ENCODE results near the gene NDUFS1.
"Not testable (repeated sequence)": the region's sequence is repeated elsewhere in the genome, so short reads cannot be mapped to it uniquely, and the experiment has no call there.

Gene NDUFS1

DNA sequence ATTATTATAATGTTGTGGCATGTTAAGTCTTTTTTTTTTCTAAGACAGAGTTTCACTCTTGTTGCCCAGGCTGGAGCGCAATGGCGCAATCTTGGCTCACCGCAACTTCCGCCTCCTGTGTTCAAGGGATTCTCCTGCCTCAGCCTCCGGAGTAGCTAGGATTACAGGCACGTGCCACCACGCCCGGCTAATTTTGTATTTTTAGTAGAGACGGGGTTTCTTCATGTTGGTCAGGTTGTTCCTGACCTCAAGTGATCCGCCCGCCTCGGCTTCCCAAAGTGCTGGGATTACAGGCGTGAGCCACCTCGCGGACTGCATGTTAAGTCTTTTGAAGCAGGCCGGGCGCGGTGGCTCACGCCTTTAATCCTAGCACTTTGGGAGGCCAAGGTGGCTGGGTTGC, 60.4 kb downstream of the NDUFS1 start:
- not testable (repeated sequence) for DNase-seq (ENCODE audit: low read depth in 3 of 3)

GRCh38 chr2:206098471-206098870, 60.8 kb downstream of the NDUFS1 start:
- DNase-seq (ENCODE audit: low read depth in 3 of 3) = no peak

GRCh38 chr2:206096876-206097275, 62.4 kb downstream of the NDUFS1 start:
- no peak for DNase-seq (ENCODE audit: low read depth in 3 of 3)

DNA sequence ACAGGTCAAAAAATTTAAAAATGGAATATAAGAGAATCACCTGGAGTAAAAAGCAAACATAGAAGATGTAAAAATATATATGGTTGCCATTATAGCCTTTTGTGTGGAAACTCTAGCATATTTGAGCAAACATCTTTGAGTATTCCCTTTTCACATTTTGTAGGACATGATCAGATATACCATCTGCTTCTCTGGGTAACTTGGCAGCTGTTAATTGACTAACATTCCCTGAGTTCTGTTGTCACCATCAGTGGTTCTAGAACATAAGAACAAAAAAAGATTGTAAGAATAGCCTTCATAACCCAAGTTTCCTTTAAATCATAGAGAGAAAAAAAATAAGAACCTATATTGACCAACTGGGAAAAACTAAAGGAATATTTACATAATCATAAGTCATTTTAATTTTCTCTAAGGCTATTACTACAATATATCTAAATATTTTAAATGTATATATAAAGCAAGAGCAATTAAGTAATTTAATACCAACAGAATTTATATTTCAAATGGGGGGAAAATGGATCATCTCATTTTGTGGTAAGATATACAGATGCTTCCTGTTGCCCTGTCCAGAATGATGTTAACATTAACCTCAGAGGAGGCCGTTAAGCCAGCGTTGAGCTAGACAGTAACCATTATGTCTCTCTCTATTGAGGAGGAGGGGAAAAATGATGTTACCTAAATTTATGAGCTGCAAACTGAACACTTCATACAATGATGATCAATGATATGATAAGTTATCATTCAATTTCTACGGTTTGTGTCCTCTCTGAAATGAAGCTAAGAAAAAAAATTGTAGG, 63.5 kb downstream of the NDUFS1 start:
- DNase-seq (ENCODE audit: low read depth in 3 of 3) = no peak

DNA sequence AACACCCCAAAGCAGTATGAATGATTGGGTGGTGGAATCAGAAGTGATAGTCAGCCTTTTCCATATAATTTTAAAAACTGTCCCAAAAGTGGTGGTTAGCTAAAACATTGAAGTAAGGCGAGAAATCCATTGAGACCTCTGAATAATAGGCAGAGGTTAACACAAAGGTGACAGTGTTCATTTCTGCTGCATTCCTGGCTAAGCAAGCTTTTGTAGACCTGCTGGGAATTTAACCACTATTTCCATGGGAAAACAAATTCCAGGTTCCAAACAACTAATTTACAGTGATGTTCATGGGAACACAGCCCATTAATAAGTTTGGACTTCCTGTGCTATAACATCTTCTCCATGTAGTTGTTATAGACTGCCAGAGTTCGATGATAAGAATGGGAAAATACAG, 66.9 kb downstream of the NDUFS1 start:
- DNase-seq (ENCODE audit: low read depth in 3 of 3) = no peak

DNA sequence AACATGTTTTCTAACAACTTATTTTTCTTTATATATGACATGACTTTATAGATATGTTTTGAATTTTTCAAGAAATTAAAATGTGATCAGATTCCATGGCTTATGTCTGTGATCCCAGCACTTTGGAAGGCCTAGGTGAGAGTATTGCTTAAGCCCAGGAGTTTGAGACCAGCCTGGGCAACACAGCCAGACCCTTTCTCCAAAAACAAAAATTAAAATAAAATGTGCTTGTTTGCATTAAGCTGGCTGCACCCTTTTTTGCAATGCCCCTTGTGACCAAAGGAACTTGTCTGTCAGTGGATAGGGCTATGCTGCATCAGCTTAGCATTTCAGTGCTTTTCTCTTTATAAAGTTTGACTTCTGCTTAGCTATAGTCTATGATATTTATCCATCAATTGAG, 71.0 kb downstream of the NDUFS1 start:
- no peak for DNase-seq (ENCODE audit: low read depth in 3 of 3)

DNA sequence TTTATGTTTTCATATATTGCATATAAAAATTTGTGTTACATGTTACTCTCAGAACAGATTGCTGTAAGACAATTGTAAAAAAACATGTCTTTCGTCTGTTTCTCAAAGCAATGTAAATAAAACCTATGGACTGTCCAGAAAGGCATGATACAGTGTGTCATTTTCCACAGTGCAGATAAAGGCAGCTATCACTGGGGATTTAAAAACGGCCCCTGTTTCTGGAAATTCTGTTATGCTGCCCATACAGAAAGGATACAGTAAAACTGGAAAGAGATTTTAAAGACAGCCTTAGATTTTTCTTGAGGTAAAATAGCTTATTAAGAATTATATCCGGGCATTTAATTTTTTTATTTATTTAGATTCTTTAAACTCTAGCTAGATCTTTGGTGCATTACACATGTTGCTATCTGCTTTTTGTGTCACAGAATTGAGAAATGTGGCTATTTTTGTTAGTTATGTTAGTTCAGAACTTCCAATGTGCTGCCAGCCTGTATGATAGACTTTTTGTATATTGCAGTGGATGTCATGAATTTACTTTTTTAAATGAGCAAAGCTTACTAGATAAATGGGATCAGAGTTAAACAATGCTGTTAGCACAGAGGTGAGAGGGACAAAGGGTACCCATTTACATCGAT, 72.4 kb downstream of the NDUFS1 start:
- no peak for DNase-seq (ENCODE audit: low read depth in 3 of 3)

GRCh38 chr2:206085742-206086445, 73.3 kb downstream of the NDUFS1 start, which contains the start of gene INO80D:
INO80D (minus strand) TSS chr2:206086174; CDS start chr2:206063016, 23,158 bp downstream.
- peak; percentile 62 to 72 (median 69) for DNase-seq (ENCODE audit: low read depth in 3 of 3)

GRCh38 chr2:206084870-206085741, 74.1 kb downstream of the NDUFS1 start:
- DNase-seq (ENCODE audit: low read depth in 3 of 3) = peak in 1 of 3 experiments; percentile 30

DNA sequence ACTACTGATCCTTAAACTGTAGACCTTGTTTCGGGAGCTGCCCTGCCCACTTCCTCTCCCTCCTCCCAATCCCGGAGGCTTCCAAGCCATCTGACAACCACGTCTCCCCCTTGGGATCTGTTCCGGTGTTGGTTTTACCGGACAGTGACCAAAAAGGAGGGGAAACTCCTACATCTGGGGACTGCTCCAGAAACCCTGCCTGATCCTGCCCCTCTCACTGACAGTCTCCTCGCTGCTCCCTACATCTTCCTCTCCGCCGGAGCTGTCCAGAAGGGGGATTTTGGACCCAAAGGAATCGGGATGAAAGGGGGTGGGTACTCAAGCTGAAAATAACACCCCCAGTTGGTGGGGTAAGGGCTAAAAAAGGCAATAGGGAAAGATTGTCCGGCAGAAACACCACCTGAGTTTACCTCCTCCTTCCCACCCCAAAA, 74.8 kb downstream of the NDUFS1 start:
- no peak for DNase-seq (ENCODE audit: low read depth in 3 of 3)

DNA sequence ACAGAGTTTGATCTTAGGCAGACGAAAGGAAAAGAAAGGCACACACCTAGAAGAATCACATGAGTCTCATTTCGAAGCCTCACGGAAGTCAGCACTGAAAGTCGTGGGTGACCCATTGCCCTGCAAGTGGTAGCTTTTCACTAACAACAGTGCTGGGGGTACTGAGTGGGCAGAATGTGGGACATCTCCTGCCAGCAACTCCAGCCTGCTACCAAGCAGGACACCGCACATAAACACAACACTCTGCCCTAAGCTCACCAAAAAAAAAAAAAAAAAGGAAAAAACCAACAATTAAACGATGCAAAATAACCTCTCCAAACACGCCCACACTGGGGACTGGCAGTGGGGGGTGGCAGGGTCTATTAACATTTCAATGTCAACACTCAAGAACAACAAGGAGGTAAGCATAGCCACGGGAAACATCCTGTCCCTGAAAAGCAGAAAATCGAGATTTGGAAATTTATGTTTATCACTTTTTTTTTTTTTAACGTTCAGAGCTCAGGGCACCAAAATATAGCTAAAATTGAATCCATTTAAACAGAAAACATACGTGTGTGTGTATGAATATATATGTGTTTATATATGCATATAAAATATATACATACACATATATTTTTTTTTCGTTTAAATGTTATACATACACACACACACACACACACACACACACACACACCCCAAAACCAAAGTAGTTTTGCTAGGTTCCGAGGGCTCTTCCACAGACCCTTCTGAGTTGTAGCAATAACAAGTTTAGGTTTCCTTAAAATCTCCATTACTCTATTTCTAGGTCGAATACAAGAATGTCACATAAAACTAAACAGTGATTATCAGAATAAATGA, 75.4 kb downstream of the NDUFS1 start:
- DNase-seq (ENCODE audit: low read depth in 3 of 3) = peak in 1 of 3 experiments; percentile 19

GRCh38 chr2:206082298-206082843, 76.9 kb downstream of the NDUFS1 start:
- no peak for DNase-seq (ENCODE audit: low read depth in 3 of 3)

- no peak for DNase-seq (ENCODE audit: low read depth in 3 of 3)
These were observed 78.3 kb downstream of the NDUFS1 start for GRCh38 chr2:206080927-206081326.

DNA sequence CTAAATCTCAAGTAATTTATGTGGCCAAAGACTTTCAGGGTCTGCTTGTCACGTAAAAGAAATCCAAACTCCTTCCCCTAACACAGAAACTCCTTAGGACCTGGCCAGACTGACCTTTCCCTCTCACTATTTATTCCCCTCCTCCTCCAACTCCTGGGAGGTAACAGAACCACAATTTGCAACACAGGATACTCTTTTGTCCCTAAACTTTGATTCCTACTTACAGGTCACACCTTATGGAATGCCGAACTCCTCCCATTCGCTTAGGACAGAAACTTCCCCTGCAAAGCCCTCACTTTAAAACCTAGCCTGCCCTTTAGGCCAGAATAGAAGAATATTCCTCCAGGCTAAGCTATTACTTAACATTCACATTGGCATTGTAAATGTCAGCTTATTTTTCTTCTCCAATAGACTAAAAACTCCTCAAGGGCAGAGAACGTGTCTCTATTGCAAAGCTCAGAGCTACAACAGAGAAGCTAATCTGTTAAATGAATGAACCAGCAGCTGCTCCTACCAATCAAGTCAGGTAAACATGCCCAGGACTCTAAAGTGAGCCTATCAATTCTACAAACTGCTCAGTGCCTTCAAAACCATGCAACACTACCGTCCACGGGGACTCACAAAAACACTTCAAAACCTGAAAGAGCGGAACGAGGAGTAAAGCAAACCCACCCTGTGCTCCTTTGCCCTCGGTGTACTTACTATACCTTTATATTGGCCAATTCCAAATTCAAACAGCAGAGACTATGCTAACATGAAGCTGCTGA, 79.4 kb downstream of the NDUFS1 start:
- DNase-seq (ENCODE audit: low read depth in 3 of 3) = no peak

DNA sequence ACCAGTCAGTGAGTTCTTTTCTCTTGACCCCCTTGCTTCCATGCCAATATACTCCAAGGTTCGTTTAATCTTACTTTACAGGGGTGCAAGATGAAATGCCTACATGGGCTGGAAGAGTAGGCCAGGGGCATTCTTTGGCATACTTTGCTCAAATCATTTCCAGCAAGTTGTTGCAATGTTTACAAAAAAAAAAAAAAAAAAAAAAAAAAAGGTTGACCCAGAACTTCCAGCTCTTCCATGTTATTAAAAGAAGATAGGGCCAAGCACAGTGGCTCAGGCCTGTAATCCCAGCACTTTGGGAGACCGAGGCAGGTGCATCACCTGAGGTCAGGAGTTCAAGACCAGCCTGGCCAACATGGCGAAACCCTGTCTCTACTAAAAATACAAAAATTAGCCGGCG, 81.4 kb downstream of the NDUFS1 start:
- DNase-seq (ENCODE audit: low read depth in 3 of 3) = not testable (repeated sequence)

DNA sequence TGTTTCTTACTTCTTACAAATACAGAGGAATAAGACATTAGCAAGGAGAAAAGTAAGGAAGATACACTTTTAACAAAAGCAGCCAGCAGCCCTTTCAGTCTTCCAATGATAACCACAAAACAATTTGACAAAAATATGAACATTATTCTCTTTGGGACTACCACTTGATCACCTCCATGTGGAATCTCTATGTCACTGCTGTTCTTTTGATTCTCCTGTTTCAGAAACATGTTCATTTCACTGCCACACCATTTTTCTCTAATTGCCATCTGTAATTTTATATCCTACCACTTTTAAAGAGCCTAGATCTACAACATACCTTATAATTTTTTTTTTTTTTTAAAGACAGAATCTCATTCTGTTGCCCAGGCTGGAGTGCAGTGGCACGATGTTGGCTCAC, 84.1 kb downstream of the NDUFS1 start:
- no peak for DNase-seq (ENCODE audit: low read depth in 3 of 3)

GRCh38 chr2:206071807-206072206, 87.4 kb downstream of the NDUFS1 start:
- DNase-seq (ENCODE audit: low read depth in 3 of 3) = no peak

GRCh38 chr2:206069417-206069816, 89.8 kb downstream of the NDUFS1 start:
- DNase-seq (ENCODE audit: low read depth in 3 of 3) = no peak

GRCh38 chr2:206068207-206068606, 91.0 kb downstream of the NDUFS1 start:
- DNase-seq (ENCODE audit: low read depth in 3 of 3) = no peak

Data from stimulated activated CD4-positive, alpha-beta T cell treated with anti-CD3 and anti-CD28 coated beads, TNF-alpha, amount 100 ng/mL, for 24 hours (primary cell).